Nephron progenitor cell (in vitro differentiated cells): ENCODE results near the gene CBLN3.

Experiments
- DNase-seq: peaks from one replicate; pipeline ENCODE4 v3.0.0; 2021
- H3K27ac Mint-ChIP-seq: 2 replicates; pipeline ENCODE4 v1.8.0; 2021; ENCODE audit warnings: mild to moderate bottlenecking, moderate library complexity, mixed read lengths
- H3K27me3 Mint-ChIP-seq: 2 replicates; pipeline ENCODE4 v1.8.0; 2021; ENCODE audit warnings: mild to moderate bottlenecking, low read depth, mixed read lengths; ENCODE audit not compliant: poor library complexity
- H3K36me3 Mint-ChIP-seq: 2 replicates; pipeline ENCODE4 v1.8.0; 2021; ENCODE audit warnings: low read depth, mixed read lengths
- H3K4me1 Mint-ChIP-seq: 2 replicates; pipeline ENCODE4 v1.8.0; 2021; ENCODE audit warnings: mixed read lengths
- H3K4me3 Mint-ChIP-seq: 2 replicates; pipeline ENCODE4 v1.8.0; 2021; ENCODE audit warnings: mild to moderate bottlenecking, moderate library complexity, mixed read lengths
- H3K9me3 Mint-ChIP-seq: 2 replicates; pipeline ENCODE4 v1.8.0; 2021; ENCODE audit warnings: mild to moderate bottlenecking, moderate library complexity, mixed read lengths
- CTCF ChIP-seq: fragments of 200-600 bp; sonication (generic); IDR thresholded peaks from 2 replicates; pipeline ENCODE4 v1.5.0; 2021; ENCODE audit warnings: antibody characterized with exemption

Gene CBLN3

DNA sequence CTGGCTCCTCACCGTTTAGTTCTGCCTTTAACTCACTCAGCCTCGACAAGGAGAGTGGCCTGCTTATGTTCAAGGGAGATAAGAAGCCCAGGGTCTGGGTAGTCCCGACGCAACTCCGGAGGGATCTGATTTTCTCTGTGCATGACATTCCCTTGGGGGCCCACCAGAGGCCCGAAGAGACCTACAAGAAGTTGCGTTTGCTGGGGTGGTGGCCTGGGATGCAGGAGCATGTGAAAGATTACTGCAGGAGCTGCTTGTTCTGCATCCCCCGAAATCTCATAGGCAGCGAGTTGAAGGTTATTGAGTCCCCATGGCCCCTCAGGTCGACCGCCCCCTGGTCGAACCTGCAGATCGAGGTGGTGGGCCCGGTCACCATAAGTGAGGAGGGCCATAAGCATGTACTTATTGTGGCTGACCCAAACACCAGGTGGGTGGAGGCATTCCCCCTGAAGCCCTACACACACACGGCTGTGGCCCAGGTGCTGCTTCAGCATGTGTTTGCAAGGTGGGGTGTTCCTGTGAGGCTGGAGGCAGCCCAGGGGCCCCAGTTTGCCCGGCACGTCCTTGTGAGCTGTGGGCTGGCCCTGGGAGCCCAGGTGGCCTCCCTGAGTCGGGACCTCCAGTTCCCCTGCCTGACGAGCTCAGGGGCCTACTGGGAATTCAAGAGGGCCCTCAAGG, 13.1 kb downstream of the CBLN3 start:
- DNase-seq: no peak
- Mint-ChIP-seq H3K4me3 (no peak overlapping the region), H3K9me3 (no peaks in the 10 kb centered on the region), H3K36me3 (peaks cover 45% of the 10 kb centered on the region), H3K27me3 (peaks cover 13% of the 10 kb centered on the region), H3K27ac (peak overlapping the region; percentile 48), H3K4me1 (peaks cover 5% of the 10 kb centered on the region)
- TF ChIP-seq CTCF: no peak

GRCh38 chr14:24415421-24416253, 13.8 kb downstream of the CBLN3 start:
- H3K27ac Mint-ChIP-seq: peak overlapping the region; percentile 94
- peaks cover 13% of the 10 kb centered on the region for H3K27me3 Mint-ChIP-seq
- DNase-seq: no peak
- no peak overlapping the region for H3K4me3 Mint-ChIP-seq
- H3K36me3 Mint-ChIP-seq: peaks cover 51% of the 10 kb centered on the region
- TF ChIP-seq CTCF: no peak
- peaks cover 5% of the 10 kb centered on the region for H3K4me1 Mint-ChIP-seq
- no peaks in the 10 kb centered on the region for H3K9me3 Mint-ChIP-seq

DNA sequence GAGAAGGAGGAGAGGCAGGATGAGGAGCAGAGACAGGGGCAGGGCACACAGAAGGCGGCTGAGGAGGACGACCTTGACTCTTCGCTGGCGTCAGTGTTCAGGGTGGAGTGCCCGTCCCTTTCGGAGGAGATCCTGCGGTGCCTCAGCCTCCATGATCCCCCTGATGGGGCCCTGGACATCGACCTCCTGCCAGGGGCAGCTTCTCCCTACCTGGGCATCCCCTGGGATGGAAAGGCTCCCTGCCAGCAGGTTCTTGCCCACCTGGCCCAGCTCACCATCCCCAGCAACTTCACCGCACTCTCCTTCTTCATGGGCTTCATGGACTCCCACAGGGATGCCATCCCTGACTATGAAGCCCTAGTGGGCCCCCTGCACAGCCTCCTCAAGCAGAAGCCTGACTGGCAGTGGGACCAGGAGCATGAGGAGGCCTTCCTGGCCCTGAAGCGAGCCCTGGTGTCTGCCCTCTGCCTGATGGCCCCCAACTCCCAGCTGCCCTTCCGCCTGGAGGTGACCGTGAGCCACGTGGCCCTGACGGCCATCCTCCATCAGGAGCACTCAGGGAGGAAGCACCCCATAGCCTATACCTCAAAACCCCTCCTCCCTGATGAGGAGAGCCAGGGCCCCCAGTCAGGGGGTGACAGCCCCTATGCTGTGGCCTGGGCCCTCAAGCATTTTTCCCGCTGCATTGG, 14.6 kb downstream of the CBLN3 start:
- Mint-ChIP-seq H3K27ac (no peak overlapping the region), H3K4me3 (no peak overlapping the region), H3K36me3 (peaks cover 53% of the 10 kb centered on the region), H3K27me3 (peaks cover 8% of the 10 kb centered on the region), H3K9me3 (no peaks in the 10 kb centered on the region), H3K4me1 (peaks cover 5% of the 10 kb centered on the region)
- no peak for TF ChIP-seq CTCF
- DNase-seq: no peak

DNA sequence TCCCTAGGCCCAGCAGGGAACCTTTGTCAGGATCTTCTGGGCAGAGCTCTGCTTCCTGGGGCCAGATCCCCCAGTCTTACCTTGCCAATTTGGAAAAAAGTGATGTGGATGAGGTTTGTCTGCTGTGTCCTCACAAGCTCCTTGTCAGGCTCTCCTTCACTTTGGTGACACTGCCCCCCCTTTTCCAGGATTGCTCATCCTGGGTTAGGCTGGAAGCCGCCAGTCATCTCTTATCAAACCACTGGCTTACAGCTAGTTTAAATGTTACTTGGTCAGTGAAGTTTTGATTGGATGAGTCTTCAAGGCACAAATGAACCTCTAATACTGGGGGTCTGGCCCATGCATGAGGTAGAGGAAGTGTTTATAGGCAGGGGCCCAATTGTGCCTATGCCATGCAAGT, 15.4 kb downstream of the CBLN3 start:
- no peak for DNase-seq
- H3K27ac Mint-ChIP-seq: no peak overlapping the region
- peaks cover 1% of the 10 kb centered on the region for H3K27me3 Mint-ChIP-seq
- peaks cover 56% of the 10 kb centered on the region for H3K36me3 Mint-ChIP-seq
- no peak overlapping the region for H3K4me3 Mint-ChIP-seq
- TF ChIP-seq CTCF: no peak
- peaks cover 5% of the 10 kb centered on the region for H3K4me1 Mint-ChIP-seq
- no peaks in the 10 kb centered on the region for H3K9me3 Mint-ChIP-seq

- Mint-ChIP-seq H3K9me3 (no peaks in the 10 kb centered on the region), H3K36me3 (peaks cover 64% of the 10 kb centered on the region), H3K4me1 (no peaks in the 10 kb centered on the region), H3K4me3 (no peak overlapping the region), H3K27ac (no peak overlapping the region), H3K27me3 (no peaks in the 10 kb centered on the region)
- TF ChIP-seq CTCF: peak; percentile 58
- DNase-seq: no peak
These were observed 17.8 kb downstream of the CBLN3 start for GRCh38 chr14:24411443-24412389.
